ENCODE data around the gene SMAP2.

The SMAP2 gene

DNA sequence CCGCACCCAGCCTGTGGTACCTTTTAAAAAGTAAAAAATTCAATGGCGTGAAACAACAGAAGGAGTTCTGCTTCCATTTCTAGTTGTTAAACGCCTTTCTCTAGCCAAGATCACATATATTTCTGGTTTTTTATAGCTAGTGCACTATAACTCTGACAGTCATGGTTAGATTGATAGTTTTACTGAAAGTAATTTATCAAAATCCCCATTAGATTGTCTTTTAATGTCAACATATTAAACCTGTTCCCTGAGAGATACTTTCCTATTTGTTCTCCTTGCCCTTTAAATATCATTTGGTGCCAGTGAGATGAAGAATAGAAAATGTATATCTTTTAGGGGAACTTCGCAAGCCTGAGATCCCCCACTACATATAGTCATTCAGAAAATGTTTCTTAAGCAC is 7.3 kb downstream of the SMAP2 start:
- Histone ChIP-seq H3K27me3 (no peaks in the 10 kb centered on the region), H3K4me2 (peak overlapping the region; percentile 56 to 98 (median 84); a peak in 21 of 22 replicates), H3K4me3 (peak overlapping the region in 2 of 10 experiments; percentile 1 to 22; a peak in 2 of 20 replicates), H3K36me3 (peaks cover 19 to 73% (median 48%) of the 10 kb centered on the region in 11 experiments; a peak in 21 of 22 replicates), H3K4me1 (peaks cover 48 to 98% (median 66%) of the 10 kb centered on the region in 10 experiments), H3K9me3 (replicated peaks in 1 of 11) (peaks cover 0 to 12% (median 0%) of the 10 kb centered on the region in 11 experiments; a peak in 3 of 22 replicates), H3K9ac (peak overlapping the region in 2 of 11 experiments; percentile 0 to 44; a peak in 2 of 22 replicates), H3K27ac (peak overlapping the region in 10 of 11 experiments; percentile 6 to 100 (median 40); a peak in 14 of 22 replicates), H4K20me1 (peaks cover 0 to 24% (median 0%) of the 10 kb centered on the region in 11 experiments; a peak in 5 of 22 replicates)
- TF ChIP-seq Cebpa-rat (IDR thresholded peaks at IDR 0.05) = no peak

DNA sequence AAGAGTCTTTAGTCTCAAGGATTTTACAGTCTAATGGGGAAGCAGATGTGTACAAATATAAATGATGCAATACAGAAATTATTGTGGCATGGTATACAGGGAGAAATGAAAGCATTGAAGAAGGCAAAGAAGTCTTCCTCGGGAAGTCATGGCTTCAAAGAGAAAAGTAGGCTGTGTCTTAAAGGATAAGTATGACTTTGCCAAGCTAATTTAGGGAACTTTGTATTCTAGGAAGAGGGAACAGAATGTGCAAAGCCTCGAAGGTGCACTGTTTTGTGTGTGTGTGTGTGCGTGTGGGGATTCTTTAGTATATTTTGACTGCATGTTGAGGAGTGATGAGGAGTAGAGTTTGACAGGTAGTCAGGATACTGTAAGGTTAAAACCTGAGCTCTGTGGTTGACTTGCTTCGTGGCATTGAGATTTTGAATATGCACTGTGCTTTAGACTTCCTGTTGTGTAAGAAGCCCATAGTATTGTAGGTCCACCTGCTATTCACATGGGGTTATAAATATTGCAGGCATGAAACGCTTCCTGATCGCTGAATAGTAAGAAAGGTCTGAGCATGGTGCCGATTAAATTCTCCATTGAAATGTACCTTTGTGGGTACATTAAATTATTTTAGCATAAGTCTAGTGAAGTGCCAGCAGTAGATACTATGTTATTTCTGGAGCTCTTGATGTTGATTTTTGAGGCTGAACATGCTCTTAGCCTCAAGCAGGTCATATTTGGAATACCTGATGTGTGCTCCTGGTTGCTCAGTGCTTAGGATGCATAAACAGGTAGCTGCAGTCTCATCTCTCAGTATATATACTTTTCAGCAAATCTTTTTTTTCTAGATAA is 8.0 kb downstream of the SMAP2 start:
- Histone ChIP-seq H3K27me3 (no peaks in the 10 kb centered on the region), H3K4me1 (peaks cover 55 to 95% (median 66%) of the 10 kb centered on the region in 10 experiments), H3K36me3 (peaks cover 15 to 66% (median 42%) of the 10 kb centered on the region in 11 experiments; a peak in 21 of 22 replicates), H3K4me2 (peak overlapping the region; percentile 56 to 98 (median 84)), H3K27ac (peak overlapping the region; percentile 6 to 100 (median 37); a peak in 17 of 22 replicates), H3K9me3 (replicated peaks in 1 of 11) (peaks cover 0 to 12% (median 0%) of the 10 kb centered on the region in 11 experiments; a peak in 3 of 22 replicates), H4K20me1 (peaks cover 0 to 24% (median 0%) of the 10 kb centered on the region in 11 experiments; a peak in 5 of 22 replicates), H3K9ac (peak overlapping the region in 2 of 11 experiments; percentile 44 to 98; a peak in 2 of 22 replicates), H3K4me3 (peak overlapping the region in 2 of 10 experiments; percentile 1 to 22; a peak in 2 of 20 replicates)
- peak in 1 of 11 experiments; percentile 20; a peak in 1 of 22 replicates for TF ChIP-seq Cebpa-rat (IDR thresholded peaks at IDR 0.05)

DNA sequence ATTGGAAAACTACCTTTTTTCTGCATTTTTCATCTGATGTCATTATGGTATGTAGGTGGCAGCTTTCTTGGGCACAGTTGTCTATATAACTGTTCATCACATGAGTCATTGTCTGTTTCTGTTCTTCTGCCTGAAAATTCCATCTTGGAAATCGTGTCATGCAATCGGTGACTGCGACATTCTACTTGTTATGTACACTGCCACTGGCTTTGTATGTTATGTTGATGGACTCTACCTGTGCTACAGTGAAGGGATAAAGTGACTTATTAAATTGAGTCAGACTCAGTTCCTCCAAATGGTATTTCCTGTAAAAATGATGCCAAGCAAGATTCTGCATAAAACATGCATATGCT is 8.6 kb downstream of the SMAP2 start:
- H3K27ac ChIP-seq = peak overlapping the region in 8 of 11 experiments; percentile 24 to 100 (median 71); a peak in 10 of 22 replicates
- peaks cover 0 to 24% (median 0%) of the 10 kb centered on the region in 11 experiments; a peak in 5 of 22 replicates for H4K20me1 ChIP-seq

DNA sequence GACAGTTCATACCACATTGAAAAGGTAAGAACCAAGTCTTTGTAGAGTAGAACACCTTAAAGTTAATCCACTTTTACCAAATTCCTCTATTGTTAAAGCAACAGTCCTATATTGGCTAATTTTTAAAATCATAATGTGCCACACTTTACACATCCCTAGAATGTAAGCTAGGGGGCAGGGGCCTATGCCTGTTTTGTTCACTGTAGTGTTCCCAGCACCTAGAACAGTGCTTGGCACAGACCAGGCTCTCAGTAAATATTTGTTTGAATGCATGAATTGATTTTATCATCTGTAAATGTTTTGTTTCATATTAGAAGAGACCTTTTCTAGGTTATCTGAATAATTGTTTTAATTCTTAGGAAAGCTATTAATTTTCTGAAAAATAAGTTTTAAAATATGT is 9.1 kb downstream of the SMAP2 start:
- peak overlapping the region in 3 of 11 experiments; percentile 90 to 98 (median 98); a peak in 6 of 22 replicates for H3K9ac ChIP-seq
- H3K4me2 ChIP-seq = peak overlapping the region; percentile 78 to 98 (median 88); a peak in 19 of 22 replicates
- H3K27ac ChIP-seq = peak overlapping the region in 7 of 11 experiments; percentile 89 to 100 (median 98); a peak in 13 of 22 replicates
- peak overlapping the region in 1 of 10 experiments; percentile 25; a peak in 2 of 20 replicates for H3K4me3 ChIP-seq
- H4K20me1 ChIP-seq = peaks cover 0 to 24% (median 0%) of the 10 kb centered on the region in 11 experiments; a peak in 3 of 22 replicates
- peaks cover 66 to 95% (median 77%) of the 10 kb centered on the region in 10 experiments for H3K4me1 ChIP-seq
- peaks cover 7 to 59% (median 31%) of the 10 kb centered on the region in 11 experiments; a peak in 20 of 22 replicates for H3K36me3 ChIP-seq
- H3K27me3 ChIP-seq = no peaks in the 10 kb centered on the region
- peaks cover 0 to 12% (median 0%) of the 10 kb centered on the region in 11 experiments; a peak in 3 of 22 replicates for H3K9me3 ChIP-seq (replicated peaks in 1 of 11)
- TF ChIP-seq Cebpa-rat (IDR thresholded peaks at IDR 0.05) = no peak

More for the DNA sequence above, 8.6 kb downstream of the SMAP2 start:
- peak overlapping the region in 2 of 11 experiments; percentile 98; a peak in 3 of 22 replicates for H3K9ac ChIP-seq
- H3K9me3 ChIP-seq (replicated peaks in 1 of 11) = peaks cover 0 to 12% (median 0%) of the 10 kb centered on the region in 11 experiments; a peak in 3 of 22 replicates
- H3K4me1 ChIP-seq = peaks cover 61 to 95% (median 72%) of the 10 kb centered on the region in 10 experiments
- no peak for TF ChIP-seq Cebpa-rat (IDR thresholded peaks at IDR 0.05)
- H3K4me2 ChIP-seq = peak overlapping the region; percentile 56 to 98 (median 84)
- no peaks in the 10 kb centered on the region for H3K27me3 ChIP-seq
- H3K36me3 ChIP-seq = peaks cover 10 to 60% (median 36%) of the 10 kb centered on the region in 11 experiments; a peak in 21 of 22 replicates
- H3K4me3 ChIP-seq = 0 out of 20 replicates have a peak overlapping the region, but pooled peaks of 1 of the 10 experiments have one; percentile 25

DNA sequence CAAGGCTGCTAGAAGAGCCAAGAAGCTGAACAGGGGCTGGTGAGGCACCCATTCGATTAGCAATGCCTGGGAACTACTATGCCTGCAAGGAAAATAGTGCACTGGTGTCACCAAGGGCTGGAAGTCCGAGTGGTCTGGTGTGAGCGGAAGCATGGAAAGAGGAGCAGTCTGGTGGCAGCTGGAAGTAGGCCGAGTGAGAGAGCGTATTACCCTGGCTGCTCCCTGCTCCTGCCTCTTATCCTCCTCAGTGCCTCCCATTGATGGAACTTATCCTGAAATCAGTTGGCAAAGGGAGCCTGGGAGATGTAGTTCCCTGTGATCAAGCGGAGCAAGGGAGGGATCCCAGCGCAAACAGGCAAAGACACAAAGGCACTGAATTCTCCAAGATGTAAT is 9.6 kb downstream of the SMAP2 start:
- Histone ChIP-seq H3K4me1 (peaks cover 71 to 95% (median 82%) of the 10 kb centered on the region in 10 experiments), H3K4me3 (peak overlapping the region in 2 of 10 experiments; percentile 16 to 25; a peak in 3 of 20 replicates), H3K4me2 (peak overlapping the region; percentile 78 to 98 (median 88)), H3K27me3 (no peaks in the 10 kb centered on the region), H3K27ac (peak overlapping the region; percentile 85 to 100 (median 97); a peak in 19 of 22 replicates), H3K9me3 (replicated peaks in 1 of 11) (peaks cover 0 to 12% (median 0%) of the 10 kb centered on the region in 11 experiments; a peak in 3 of 22 replicates), H4K20me1 (peaks cover 0 to 24% (median 0%) of the 10 kb centered on the region in 11 experiments; a peak in 3 of 22 replicates), H3K36me3 (peaks cover 7 to 58% (median 26%) of the 10 kb centered on the region in 11 experiments; a peak in 20 of 22 replicates), H3K9ac (peak overlapping the region in 7 of 11 experiments; percentile 10 to 98 (median 90); a peak in 10 of 22 replicates)
- TF ChIP-seq Cebpa-rat (IDR thresholded peaks at IDR 0.05) = no peak

DNA sequence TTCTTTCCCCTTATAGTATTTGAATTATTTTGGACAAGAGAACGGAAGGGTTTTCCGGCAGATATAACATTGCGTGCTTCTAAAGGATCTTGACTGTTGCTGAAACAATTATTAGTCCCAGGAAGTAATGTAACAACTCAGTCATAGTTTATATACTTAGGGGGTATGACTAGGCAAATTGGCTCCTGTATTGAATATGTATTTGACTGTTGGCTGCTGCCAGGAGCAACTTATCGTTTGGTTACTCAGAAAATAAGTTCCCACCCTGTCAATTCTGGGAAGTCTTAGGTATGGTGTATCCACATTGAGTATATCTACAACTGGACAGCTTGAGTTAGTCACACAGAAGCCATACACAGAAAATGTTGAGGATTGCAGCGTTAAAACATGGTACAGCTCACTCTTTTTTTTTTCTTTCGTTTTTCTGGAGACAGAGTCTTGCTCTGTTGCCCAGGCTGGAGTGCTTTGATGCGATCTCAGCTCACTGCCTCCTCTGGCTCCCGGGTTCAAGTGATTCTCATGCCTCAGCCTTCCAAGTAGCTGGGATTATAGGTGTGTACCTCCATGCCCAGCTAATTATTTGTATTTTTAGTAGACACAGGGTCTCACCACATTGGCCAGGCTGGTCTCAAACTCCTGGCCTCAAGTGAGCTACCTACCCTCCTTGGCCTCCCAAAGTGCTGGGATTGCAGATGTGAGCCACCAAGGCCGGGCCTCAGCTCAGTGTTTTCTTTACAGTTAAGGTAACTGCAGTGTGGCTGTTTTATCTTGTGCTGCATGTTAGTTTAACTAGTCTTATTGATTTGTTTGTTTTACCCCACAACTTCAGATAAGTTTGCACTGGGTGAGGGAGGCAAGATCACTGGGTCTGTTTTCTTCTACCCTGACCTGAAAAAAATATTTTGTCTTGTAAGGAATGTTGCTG is 10.2 kb downstream of the SMAP2 start:
- H3K27me3 ChIP-seq = no peaks in the 10 kb centered on the region
- H3K27ac ChIP-seq = peak overlapping the region; percentile 85 to 100 (median 97)
- H3K9me3 ChIP-seq (replicated peaks in 1 of 11) = peaks cover 0 to 10% (median 2%) of the 10 kb centered on the region in 11 experiments; a peak in 9 of 22 replicates
- peaks cover 5 to 57% (median 24%) of the 10 kb centered on the region in 11 experiments for H3K36me3 ChIP-seq
- H3K4me3 ChIP-seq = peak overlapping the region in 4 of 10 experiments; percentile 21 to 31 (median 24); a peak in 6 of 20 replicates
- peaks cover 73 to 95% (median 87%) of the 10 kb centered on the region in 10 experiments for H3K4me1 ChIP-seq
- H3K4me2 ChIP-seq = peak overlapping the region; percentile 78 to 98 (median 88)
- H4K20me1 ChIP-seq = peaks cover 0 to 18% (median 0%) of the 10 kb centered on the region in 11 experiments; a peak in 3 of 22 replicates
- peak overlapping the region; percentile 76 to 98 (median 88) for H3K9ac ChIP-seq
- TF ChIP-seq Cebpa-rat (IDR thresholded peaks at IDR 0.05) = no peak

DNA sequence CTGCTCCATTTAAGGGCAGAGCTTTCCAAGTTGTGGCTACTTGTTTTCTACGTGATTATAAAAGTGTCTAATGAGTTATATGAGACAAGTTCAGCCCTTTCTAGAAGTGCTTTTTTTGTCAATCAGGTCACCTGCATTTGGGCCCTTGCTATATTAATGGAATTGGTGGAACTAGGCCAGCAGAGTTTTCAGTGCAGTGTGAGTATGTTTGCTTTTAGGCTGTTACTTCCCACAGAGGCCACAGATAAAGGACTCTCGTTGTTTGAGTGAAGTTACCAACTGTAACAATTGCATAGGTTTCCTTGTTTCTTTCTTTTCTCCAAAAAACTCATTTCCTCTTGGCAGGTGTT is 10.9 kb downstream of the SMAP2 start:
- Histone ChIP-seq H3K9ac (peak overlapping the region; percentile 76 to 98 (median 88)), H4K20me1 (peaks cover 0 to 13% (median 0%) of the 10 kb centered on the region in 11 experiments; a peak in 3 of 22 replicates), H3K27ac (peak overlapping the region; percentile 85 to 100 (median 97)), H3K36me3 (peaks cover 6 to 57% (median 24%) of the 10 kb centered on the region in 11 experiments), H3K4me2 (peak overlapping the region; percentile 78 to 98 (median 88)), H3K27me3 (no peaks in the 10 kb centered on the region), H3K4me1 (peaks cover 74 to 95% (median 91%) of the 10 kb centered on the region in 10 experiments), H3K9me3 (replicated peaks in 1 of 11) (peaks cover 0 to 10% (median 6%) of the 10 kb centered on the region in 11 experiments; a peak in 7 of 22 replicates), H3K4me3 (peak overlapping the region in 5 of 10 experiments; percentile 21 to 31 (median 26); a peak in 5 of 20 replicates)
- TF ChIP-seq Cebpa-rat (IDR thresholded peaks at IDR 0.05) = no peak

Measured in BLaER1 treated with 17β-estradiol and CSF1 and Interleukin-3, amounts not matched to agents 10 nM and 100 nM (cell line).